HuH-7.5 (cell line): ENCODE measurements around the gene CNST.
"Not testable (repeated sequence)": the region's sequence is repeated elsewhere in the genome, so short reads cannot be mapped to it uniquely, and the experiment has no call there.

Experiments used
- DNase-seq: peaks from one replicate; pipeline ENCODE4 v3.0.0; 2011; ENCODE audit warnings: low spot score

The CNST gene

DNA sequence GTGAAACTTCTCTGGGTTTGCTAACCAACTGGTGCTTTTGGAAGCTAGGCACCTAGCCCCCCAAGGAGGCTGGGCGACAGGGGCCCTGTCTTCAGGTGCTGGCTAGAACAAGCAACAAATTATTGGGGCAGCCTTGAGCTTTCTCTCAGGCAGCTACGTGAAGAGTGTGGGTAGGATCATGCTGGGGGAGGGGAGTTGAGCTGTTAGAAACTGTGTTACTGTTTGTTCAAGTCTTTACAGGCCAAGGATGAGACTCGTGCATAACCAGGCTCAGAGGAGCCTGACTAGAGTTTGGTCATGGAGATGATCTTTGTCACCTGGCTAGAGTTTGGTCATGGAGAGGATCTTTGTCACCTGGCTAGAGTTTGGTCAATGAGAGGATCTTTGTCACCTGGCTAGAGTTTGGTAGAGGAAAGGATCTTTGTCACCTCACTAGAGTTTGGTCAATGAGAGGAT lies 145.3 kb downstream of the CNST start:
- DNase-seq, result no peak

DNA sequence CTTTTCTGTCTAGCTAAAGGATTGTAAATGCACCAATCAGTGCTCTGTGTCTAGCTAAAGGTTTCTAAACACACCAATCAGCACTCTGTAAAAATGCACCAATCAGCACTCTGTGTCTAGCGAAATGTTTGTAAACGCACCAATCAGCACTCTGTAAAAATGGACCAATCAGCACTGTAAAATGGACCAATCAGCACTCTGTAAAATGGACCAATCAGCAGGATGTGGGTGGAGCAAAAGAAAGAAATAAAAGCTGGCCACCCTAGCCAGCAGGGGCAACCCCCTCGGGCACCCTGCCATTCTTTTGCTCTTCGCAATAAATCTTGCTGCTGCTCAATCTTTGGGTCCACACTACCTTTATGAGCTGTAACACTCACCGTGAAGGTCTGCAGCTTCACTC lies 146.2 kb downstream of the CNST start:
- DNase-seq, result not testable (repeated sequence)
